Right lobe of liver (tissue), 6 donors: ENCODE results near the gene CDC20B. TPM values are rescaled to one million over a fixed set of nuclear protein-coding genes. Genes with fewer than 3 reads are reported as not detected.

Source experiments
- ATAC-seq, 4 donors: fragments of 200-7000 bp; cut with Tn5 transposase; one replicate each; pipeline ENCODE4 v1.9.1; 2020; ENCODE audit warnings: mild to moderate bottlenecking in 4 of 4, moderate library complexity in 4 of 4
- DNase-seq, 3 donors: peaks; one replicate each; pipeline ENCODE4 v3.0.0-alpha.2; 2020
- H3K27ac ChIP-seq, 3 donors: fragments of 200-600 bp; one replicate each; pipeline ENCODE4 v1.8.0; 2022
- H3K27me3 ChIP-seq, 2 donors: fragments of 200-600 bp; one replicate each; pipeline ENCODE4 v1.8.0; 2022
- H3K36me3 ChIP-seq, 4 donors: fragments of 200-600 bp; sonication (generic) in 1 of 4; one replicate each; pipeline versions ENCODE4 v1.5.1 to v1.8.0; 2017 to 2022; ENCODE audit warnings: control low read depth in 1 of 4
- H3K4me1 ChIP-seq, 4 donors: fragments of 200-600 bp; sonication (generic) in 1 of 4; one replicate each; pipeline versions ENCODE4 v1.5.1 to v1.8.0; 2017 to 2022; ENCODE audit warnings: control low read depth in 1 of 4
- H3K4me3 ChIP-seq, 3 donors: fragments of 200-600 bp; one replicate each; pipeline ENCODE4 v1.8.0; 2022
- H3K9me3 ChIP-seq, 4 donors: fragments of 200-600 bp; sonication (generic) in 1 of 4; one replicate each; pipeline versions ENCODE4 v1.5.1 to v1.8.0; 2017 to 2022; ENCODE audit warnings: control low read depth in 1 of 4
- CTCF ChIP-seq, 4 donors: fragments of 200-600 bp in 3 of 4; fragments of 450-650 bp in 1 of 4; IDR thresholded peaks; one replicate each; pipeline versions ENCODE4 v1.5.1 to v1.8.0; 2016 to 2022; ENCODE audit warnings: antibody characterized with exemption in 4 of 4, mild to moderate bottlenecking in 2 of 4
- POLR2A ChIP-seq: fragments of 450-650 bp; IDR thresholded peaks from one replicate; pipeline ENCODE4 v1.6.1; 2017; ENCODE audit warnings: antibody characterized with exemption, mild to moderate bottlenecking
- WGBS: methylation state at CpG from one replicate; pipeline ENCODE4 v1.1.6; 2018; ENCODE audit warnings: low coverage, low lambda C conversion rate; ENCODE audit not compliant: insufficient coverage; ENCODE audit errors: missing lambda C conversion rate; 5-methylcytosine and 5-hydroxymethylcytosine counted together
- intact Hi-C, 2 donors: fragments of 100-400 bp; cut with DNase I; formaldehyde crosslinking; loops; one replicate each; pipeline versions ENCODE4 v1.11.2 to v1.14.1; 2022
- total RNA-seq, 6 experiments: library from RNA; depleted of rRNA in 2 of 6; stranded (reverse); fragments of >200 nt in 2 of 6; fragmentation: NEBNext Ultra II Directional in 3 of 6; extraction: Animal tissue kit (Norgen Biotek cat#: 25700) in 3 of 6; gene quantifications; one replicate each; pipeline versions ENCODE4 v1.1.0 to v1.2.4, GENCODE V29; 2016 to 2023
- donor health status: DM: no; HTN: yes; CAD: no.
- donor health status: DM: no; HTN: no; CAD: no.
- donor health status: DM: no; HTN: no; CAD: no.
- donor health status: DM: no; HTN: yes; CAD: no.
- donor health status: DM: no; HTN: yes; CAD: no.

CDC20B gene
- total RNA-seq, 6 experiments from 2014 or later: not detected

- ATAC-seq: peak; percentile 67 to 86 (median 76)
- H3K4me1 ChIP-seq: peaks cover 0 to 28% (median 11%) of the 10 kb centered on the region in 4 donors
- H3K4me3 ChIP-seq: peak overlapping the region in 2 of 3 donors; percentile 11 to 12
- H3K27ac ChIP-seq: no peak overlapping the region
- 2% methylated on average over 25 of the region's 44 CpGs for WGBS
- no peaks in the 10 kb centered on the region for H3K36me3 ChIP-seq
- DNase-seq: peak; percentile 61 to 67 (median 66)
- intact Hi-C loops: no loop called here
- no peaks in the 10 kb centered on the region for H3K9me3 ChIP-seq
- H3K27me3 ChIP-seq: peaks cover 4 to 24% of the 10 kb centered on the region in 2 donors
- TF ChIP-seq POLR2A (no peak), CTCF (IDR thresholded peaks at IDR 0.05) (peak; percentile 34 to 60 (median 44))
Measured at GRCh38 chr5:55176176-55176818, 3.3 kb upstream of the CDC20B start.

GRCh38 chr5:55175781-55176175 lies 2.8 kb upstream of the CDC20B start:
- H3K4me1 ChIP-seq: peaks cover 0 to 28% (median 11%) of the 10 kb centered on the region in 4 donors
- ATAC-seq (no peak), DNase-seq (no peak)
- no peaks in the 10 kb centered on the region for H3K36me3 ChIP-seq
- no peaks in the 10 kb centered on the region for H3K9me3 ChIP-seq
- H3K27me3 ChIP-seq: peaks cover 4 to 24% of the 10 kb centered on the region in 2 donors
- no peak overlapping the region for H3K27ac ChIP-seq
- intact Hi-C loops: no loop called here
- H3K4me3 ChIP-seq: peak overlapping the region in 1 of 3 donors; percentile 11
- WGBS: 18% methylated on average over 7 of the region's 7 CpGs
- TF ChIP-seq CTCF (IDR thresholded peaks at IDR 0.05) (no peak), POLR2A (no peak)

GRCh38 chr5:55173687-55174230 lies 782 bp upstream of the CDC20B start:
- Histone ChIP-seq H3K9me3 (no peaks in the 10 kb centered on the region), H3K4me3 (peak overlapping the region; percentile 35 to 52 (median 38)), H3K27me3 (peaks cover 4 to 24% of the 10 kb centered on the region in 2 donors), H3K4me1 (peaks cover 0 to 28% (median 11%) of the 10 kb centered on the region in 4 donors), H3K36me3 (no peaks in the 10 kb centered on the region), H3K27ac (no peak overlapping the region)
- intact Hi-C loops: no loop called here
- DNase-seq: no peak
- ATAC-seq: no peak
- WGBS: 24% methylated on average over 8 of the region's 8 CpGs
- no peak for TF ChIP-seq POLR2A
- TF ChIP-seq CTCF (IDR thresholded peaks at IDR 0.05): no peak

- Histone ChIP-seq H3K27me3 (peaks cover 4 to 24% of the 10 kb centered on the region in 2 donors), H3K9me3 (no peaks in the 10 kb centered on the region), H3K36me3 (no peaks in the 10 kb centered on the region), H3K27ac (no peak overlapping the region), H3K4me1 (peaks cover 0 to 28% (median 11%) of the 10 kb centered on the region in 4 donors), H3K4me3 (peak overlapping the region; percentile 38 to 52 (median 42))
- 3% methylated on average over 12 of the region's 15 CpGs for WGBS
- ATAC-seq (peak; percentile 82 to 86 (median 83)), DNase-seq (peak in 1 of 3 donors; percentile 64)
- intact Hi-C loops: no loop called here
- TF ChIP-seq CTCF (IDR thresholded peaks at IDR 0.05) (peak; percentile 84 to 87 (median 85)), POLR2A (no peak)
Measured at GRCh38 chr5:55172051-55172899, 702 bp downstream of the CDC20B start.
